Measurements from ENCODE around the gene CPNE2. TPM values are rescaled to one million over a fixed set of nuclear protein-coding genes. Genes with fewer than 3 reads are reported as not detected.
A peak's percentile ranks its signal among the peaks of the same experiment; 100 is the strongest.

CPNE2 gene
- total RNA-seq, 3 donors from 2014 or later (not counting 1 experiment from before 2014, with no cell fraction given) = 2.0 to 2.6 (median 2.4) TPM

DNA sequence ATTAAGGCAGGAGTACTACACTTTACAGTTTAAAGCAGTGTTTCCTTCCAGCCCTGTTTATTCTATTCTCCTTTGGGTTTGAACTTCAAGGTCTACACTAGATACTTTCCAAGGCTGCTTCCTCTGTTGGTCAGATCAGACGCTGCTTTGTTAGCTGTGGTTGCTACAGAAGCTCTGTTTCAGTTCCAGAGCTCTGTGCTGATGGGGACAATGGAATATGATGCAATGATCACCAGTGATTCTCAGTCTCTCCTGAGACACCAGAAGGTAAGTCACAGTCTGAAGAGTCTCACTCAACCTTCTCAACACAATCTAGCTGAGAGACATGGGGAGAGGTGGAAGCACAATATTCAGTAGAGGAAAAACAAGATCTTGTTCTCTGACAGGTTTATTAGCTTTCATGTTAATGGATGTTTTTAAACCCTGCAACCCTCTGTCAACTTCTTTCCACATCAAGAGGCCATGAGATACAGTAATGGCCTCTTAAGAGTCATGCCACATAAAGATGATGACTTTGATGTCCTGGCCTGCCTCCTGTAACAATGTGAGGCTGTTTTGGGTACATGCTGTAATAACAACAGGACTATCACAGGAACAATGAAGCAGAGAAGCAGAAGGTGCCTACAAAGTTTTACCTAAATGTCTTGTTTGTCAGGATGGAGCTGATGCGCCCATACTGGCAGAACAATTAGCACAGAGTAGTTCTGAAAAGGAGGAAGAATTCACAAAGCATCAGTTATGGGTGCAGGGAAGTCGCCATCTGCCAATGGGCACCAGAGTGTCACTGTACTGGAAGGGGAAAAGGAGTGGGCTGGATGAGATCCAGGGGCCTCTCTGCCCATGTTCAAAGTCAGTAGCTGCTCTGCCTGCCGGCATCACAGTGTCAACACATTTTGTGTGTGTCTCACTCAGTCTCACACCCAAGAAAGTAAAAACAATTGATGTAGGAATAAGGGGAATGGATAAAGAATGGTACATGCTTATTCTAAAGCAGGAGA, 60.0 kb downstream of the CPNE2 start:
- Mint-ChIP-seq H3K27ac (no peak overlapping the region), H3K27me3 (ENCODE audit: low read depth in 2 of 2) (no peaks in the 10 kb centered on the region), H3K9me3 (no peaks in the 10 kb centered on the region), H3K4me1 (peaks cover 12% of the 10 kb centered on the region in 2 donors), H3K4me3 (no peak overlapping the region), H3K36me3 (peaks cover 29% of the 10 kb centered on the region)
- H3K4me1 ChIP-seq (ENCODE audit: control insufficient read depth, insufficient read depth, low read length) = peaks cover 3% of the 10 kb centered on the region
- no peak for DNase-seq
- no peak overlapping the region for H3K27ac ChIP-seq (ENCODE audit: low read length)
- H3K9me3 ChIP-seq (ENCODE audit: control insufficient read depth, insufficient read depth, low read length) = no peaks in the 10 kb centered on the region
- TF ChIP-seq, protein P1, sequence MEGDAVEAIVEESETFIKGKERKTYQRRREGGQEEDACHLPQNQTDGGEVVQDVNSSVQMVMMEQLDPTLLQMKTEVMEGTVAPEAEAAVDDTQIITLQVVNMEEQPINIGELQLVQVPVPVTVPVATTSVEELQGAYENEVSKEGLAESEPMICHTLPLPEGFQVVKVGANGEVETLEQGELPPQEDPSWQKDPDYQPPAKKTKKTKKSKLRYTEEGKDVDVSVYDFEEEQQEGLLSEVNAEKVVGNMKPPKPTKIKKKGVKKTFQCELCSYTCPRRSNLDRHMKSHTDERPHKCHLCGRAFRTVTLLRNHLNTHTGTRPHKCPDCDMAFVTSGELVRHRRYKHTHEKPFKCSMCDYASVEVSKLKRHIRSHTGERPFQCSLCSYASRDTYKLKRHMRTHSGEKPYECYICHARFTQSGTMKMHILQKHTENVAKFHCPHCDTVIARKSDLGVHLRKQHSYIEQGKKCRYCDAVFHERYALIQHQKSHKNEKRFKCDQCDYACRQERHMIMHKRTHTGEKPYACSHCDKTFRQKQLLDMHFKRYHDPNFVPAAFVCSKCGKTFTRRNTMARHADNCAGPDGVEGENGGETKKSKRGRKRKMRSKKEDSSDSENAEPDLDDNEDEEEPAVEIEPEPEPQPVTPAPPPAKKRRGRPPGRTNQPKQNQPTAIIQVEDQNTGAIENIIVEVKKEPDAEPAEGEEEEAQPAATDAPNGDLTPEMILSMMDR (IDR thresholded peaks at IDR 0.05) = no peak
- no peak overlapping the region for H3K4me3 ChIP-seq (ENCODE audit: low read length)
- WGBS (ENCODE audit: insufficient coverage) = 77% methylated on average over 3 of the region's 4 CpGs
- ATAC-seq = no peak
- intact Hi-C loops (cut with micrococcal nuclease) = no loop called here
- H3K27me3 ChIP-seq (ENCODE audit: control insufficient read depth, insufficient read depth, low read length) = no peaks in the 10 kb centered on the region
- peaks cover 43% of the 10 kb centered on the region for H3K36me3 ChIP-seq (ENCODE audit: control insufficient read depth, insufficient read depth, low read length)

GRCh38 chr16:57153841-57154240, 61.5 kb downstream of the CPNE2 start:
- Histone ChIP-seq H3K27ac (ENCODE audit: low read length) (no peak overlapping the region), H3K36me3 (ENCODE audit: control insufficient read depth, insufficient read depth, low read length) (peaks cover 49% of the 10 kb centered on the region), H3K9me3 (ENCODE audit: control insufficient read depth, insufficient read depth, low read length) (no peaks in the 10 kb centered on the region), H3K27me3 (ENCODE audit: control insufficient read depth, insufficient read depth, low read length) (no peaks in the 10 kb centered on the region), H3K4me1 (ENCODE audit: control insufficient read depth, insufficient read depth, low read length) (no peaks in the 10 kb centered on the region), H3K4me3 (ENCODE audit: low read length) (no peak overlapping the region)
- H3K27me3 Mint-ChIP-seq (ENCODE audit: low read depth in 2 of 2) = no peaks in the 10 kb centered on the region
- no peak overlapping the region for H3K4me3 Mint-ChIP-seq
- peaks cover 32% of the 10 kb centered on the region for H3K36me3 Mint-ChIP-seq
- DNase-seq (no peak), ATAC-seq (no peak)
- intact Hi-C loops (cut with micrococcal nuclease) = no loop called here
- H3K9me3 Mint-ChIP-seq = no peaks in the 10 kb centered on the region
- WGBS (ENCODE audit: insufficient coverage) = 94% methylated on average over 6 of the region's 6 CpGs
- no peak overlapping the region for H3K27ac Mint-ChIP-seq
- TF ChIP-seq, protein P1 (IDR thresholded peaks at IDR 0.05) = no peak
- no peaks in the 10 kb centered on the region for H3K4me1 Mint-ChIP-seq

- H3K36me3 ChIP-seq (ENCODE audit: control insufficient read depth, insufficient read depth, low read length) = peaks cover 63% of the 10 kb centered on the region
- no peak overlapping the region for H3K4me3 ChIP-seq (ENCODE audit: low read length)
- H3K27me3 ChIP-seq (ENCODE audit: control insufficient read depth, insufficient read depth, low read length) = no peaks in the 10 kb centered on the region
- Mint-ChIP-seq H3K36me3 (peaks cover 41% of the 10 kb centered on the region), H3K27me3 (ENCODE audit: low read depth in 2 of 2) (no peaks in the 10 kb centered on the region), H3K4me1 (peaks cover 0 to 8% of the 10 kb centered on the region in 2 donors), H3K27ac (peak overlapping the region in 1 of 2 donors; percentile 18), H3K9me3 (no peaks in the 10 kb centered on the region), H3K4me3 (no peak overlapping the region)
- 96% methylated on average over 5 of the region's 6 CpGs for WGBS (ENCODE audit: insufficient coverage)
- no peak overlapping the region for H3K27ac ChIP-seq (ENCODE audit: low read length)
- intact Hi-C loops (cut with micrococcal nuclease) = no loop called here
- no peaks in the 10 kb centered on the region for H3K4me1 ChIP-seq (ENCODE audit: control insufficient read depth, insufficient read depth, low read length)
- TF ChIP-seq, protein P1 (IDR thresholded peaks at IDR 0.05) = no peak
- no peaks in the 10 kb centered on the region for H3K9me3 ChIP-seq (ENCODE audit: control insufficient read depth, insufficient read depth, low read length)
- ATAC-seq = no peak
- DNase-seq = no peak
Observed at GRCh38 chr16:57155702-57156350, 63.4 kb downstream of the CPNE2 start.
